Kidney tubule cell (primary cell): ENCODE results near the gene PTPRD.

Experiments
- DNase-seq: peaks from one replicate; pipeline ENCODE4 v3.0.0-alpha.2; 2018; ENCODE audit warnings: low spot score

The PTPRD gene

GRCh38 chr9:8904771-8905515, 1707.9 kb downstream of the PTPRD start:
- no peak for DNase-seq

GRCh38 chr9:8903077-8903476, 1709.7 kb downstream of the PTPRD start:
- DNase-seq, result peak; percentile 34

- no peak for DNase-seq
Measured at GRCh38 chr9:8901146-8901545, 1711.7 kb downstream of the PTPRD start.

- no peak for DNase-seq
Measured at GRCh38 chr9:8899511-8899910, 1713.3 kb downstream of the PTPRD start.

- peak; percentile 55 for DNase-seq
Measured at GRCh38 chr9:8895861-8896224, 1717.0 kb downstream of the PTPRD start.

- no peak for DNase-seq
Measured at GRCh38 chr9:8895106-8895860, 1717.5 kb downstream of the PTPRD start.

GRCh38 chr9:8890695-8891094, 1722.1 kb downstream of the PTPRD start:
- no peak for DNase-seq

GRCh38 chr9:8889100-8889499, 1723.7 kb downstream of the PTPRD start:
- DNase-seq, result no peak

GRCh38 chr9:8888591-8888990, 1724.2 kb downstream of the PTPRD start:
- no peak for DNase-seq

- no peak for DNase-seq
Measured at GRCh38 chr9:8887369-8887768, 1725.4 kb downstream of the PTPRD start.

- no peak for DNase-seq
Measured at GRCh38 chr9:8883321-8883720, 1729.5 kb downstream of the PTPRD start.

- no peak for DNase-seq
Measured at GRCh38 chr9:8880060-8880459, 1732.7 kb downstream of the PTPRD start.

- DNase-seq, result no peak
Measured at GRCh38 chr9:8879284-8879683, 1733.5 kb downstream of the PTPRD start.

GRCh38 chr9:8877753-8878494, 1734.9 kb downstream of the PTPRD start:
- no peak for DNase-seq

GRCh38 chr9:8876303-8876702, 1736.5 kb downstream of the PTPRD start:
- no peak for DNase-seq

GRCh38 chr9:8874482-8874881, 1738.3 kb downstream of the PTPRD start:
- DNase-seq, result no peak

- no peak for DNase-seq
Measured at GRCh38 chr9:8872802-8873201, 1740.0 kb downstream of the PTPRD start.

GRCh38 chr9:8871796-8872445, 1740.9 kb downstream of the PTPRD start:
- DNase-seq, result no peak

GRCh38 chr9:8871396-8871795, 1741.4 kb downstream of the PTPRD start:
- no peak for DNase-seq

- no peak for DNase-seq
Measured at GRCh38 chr9:8869812-8870211, 1743.0 kb downstream of the PTPRD start.

- DNase-seq, result peak; percentile 79
Measured at GRCh38 chr9:8868632-8869031, 1744.2 kb downstream of the PTPRD start.

- DNase-seq, result no peak
Measured at GRCh38 chr9:8867148-8867547, 1745.7 kb downstream of the PTPRD start.

GRCh38 chr9:8864545-8864896, 1748.3 kb downstream of the PTPRD start:
- peak; percentile 55 for DNase-seq
